Mononuclear cell (primary cell): ENCODE results near the gene FAM111A. TPM values are rescaled to one million over a fixed set of nuclear protein-coding genes. Genes with fewer than 3 reads are reported as not detected.

Experiments
- H3K27me3 ChIP-seq: 2 replicates; pipeline ENCODE4 v1.6.0; 2011; ENCODE audit warnings: low read length, control low read depth; ENCODE audit not compliant: insufficient read depth
- H3K4me1 ChIP-seq: 2 replicates; pipeline ENCODE4 v1.5.1; 2011; ENCODE audit warnings: mild to moderate bottlenecking, low read length, control low read depth; ENCODE audit not compliant: insufficient read depth
- H3K4me3 ChIP-seq: 2 replicates; pipeline ENCODE4 v1.5.1; 2011; ENCODE audit warnings: mild to moderate bottlenecking, low read length, moderate library complexity
- H3K9me3 ChIP-seq: 2 replicates; pipeline ENCODE4 v1.5.1; 2011; ENCODE audit warnings: low read depth, mild to moderate bottlenecking, control low read depth, low read length
- total RNA-seq: library from RNA; depleted of rRNA; stranded (reverse); fragments of >200 nt; gene quantifications from one replicate; pipeline ENCODE4 v1.2.3, GENCODE V29; 2012

Gene FAM111A
- total RNA-seq, 1 donor = 29.4 TPM

- Histone ChIP-seq H3K4me3 (no peak overlapping the region), H3K4me1 (no peaks in the 10 kb centered on the region), H3K27me3 (no peaks in the 10 kb centered on the region), H3K9me3 (no peaks in the 10 kb centered on the region)
These were observed 39.9 kb downstream of the FAM111A start for GRCh38 chr11:59182457-59183151.

- H3K27me3 ChIP-seq = no peaks in the 10 kb centered on the region
- H3K9me3 ChIP-seq = no peaks in the 10 kb centered on the region
- H3K4me3 ChIP-seq = no peak overlapping the region
- H3K4me1 ChIP-seq = no peaks in the 10 kb centered on the region
These were observed 41.1 kb downstream of the FAM111A start for GRCh38 chr11:59183771-59184170.

- no peaks in the 10 kb centered on the region for H3K9me3 ChIP-seq
- no peaks in the 10 kb centered on the region for H3K27me3 ChIP-seq
- no peak overlapping the region for H3K4me3 ChIP-seq
- H3K4me1 ChIP-seq = no peaks in the 10 kb centered on the region
These were observed 42.2 kb downstream of the FAM111A start for GRCh38 chr11:59184691-59185339.

- Histone ChIP-seq H3K4me3 (no peak overlapping the region), H3K9me3 (no peaks in the 10 kb centered on the region), H3K27me3 (no peaks in the 10 kb centered on the region), H3K4me1 (no peaks in the 10 kb centered on the region)
These were observed 42.8 kb downstream of the FAM111A start for GRCh38 chr11:59185386-59185945.

GRCh38 chr11:59186130-59186594, 43.5 kb downstream of the FAM111A start:
- Histone ChIP-seq H3K4me3 (no peak overlapping the region), H3K4me1 (no peaks in the 10 kb centered on the region), H3K27me3 (no peaks in the 10 kb centered on the region), H3K9me3 (no peaks in the 10 kb centered on the region)

- Histone ChIP-seq H3K9me3 (no peaks in the 10 kb centered on the region), H3K27me3 (no peaks in the 10 kb centered on the region), H3K4me1 (no peaks in the 10 kb centered on the region), H3K4me3 (no peak overlapping the region)
These were observed 44.4 kb downstream of the FAM111A start for GRCh38 chr11:59187035-59187434.

- Histone ChIP-seq H3K4me1 (no peaks in the 10 kb centered on the region), H3K4me3 (no peak overlapping the region), H3K27me3 (no peaks in the 10 kb centered on the region), H3K9me3 (no peaks in the 10 kb centered on the region)
These were observed 44.9 kb downstream of the FAM111A start for GRCh38 chr11:59187587-59187986.

- Histone ChIP-seq H3K9me3 (no peaks in the 10 kb centered on the region), H3K27me3 (no peaks in the 10 kb centered on the region), H3K4me3 (no peak overlapping the region), H3K4me1 (no peaks in the 10 kb centered on the region)
These were observed 46.3 kb downstream of the FAM111A start for GRCh38 chr11:59188954-59189353.

GRCh38 chr11:59189986-59190385, 47.3 kb downstream of the FAM111A start:
- Histone ChIP-seq H3K9me3 (no peaks in the 10 kb centered on the region), H3K27me3 (no peaks in the 10 kb centered on the region), H3K4me1 (no peaks in the 10 kb centered on the region), H3K4me3 (no peak overlapping the region)

- Histone ChIP-seq H3K9me3 (no peaks in the 10 kb centered on the region), H3K4me1 (peaks cover 2% of the 10 kb centered on the region), H3K27me3 (no peaks in the 10 kb centered on the region), H3K4me3 (no peak overlapping the region)
These were observed 48.4 kb downstream of the FAM111A start for GRCh38 chr11:59191095-59191494.

- Histone ChIP-seq H3K4me3 (no peak overlapping the region), H3K27me3 (no peaks in the 10 kb centered on the region), H3K9me3 (no peaks in the 10 kb centered on the region), H3K4me1 (peaks cover 9% of the 10 kb centered on the region)
These were observed 49.2 kb downstream of the FAM111A start for GRCh38 chr11:59191890-59192289.

GRCh38 chr11:59192446-59193020, 49.9 kb downstream of the FAM111A start:
- peaks cover 10% of the 10 kb centered on the region for H3K4me1 ChIP-seq
- H3K9me3 ChIP-seq = no peaks in the 10 kb centered on the region
- no peak overlapping the region for H3K4me3 ChIP-seq
- no peaks in the 10 kb centered on the region for H3K27me3 ChIP-seq

- no peaks in the 10 kb centered on the region for H3K27me3 ChIP-seq
- H3K4me3 ChIP-seq = no peak overlapping the region
- H3K9me3 ChIP-seq = no peaks in the 10 kb centered on the region
- H3K4me1 ChIP-seq = peaks cover 16% of the 10 kb centered on the region
These were observed 51.0 kb downstream of the FAM111A start for GRCh38 chr11:59193587-59194130.

- no peaks in the 10 kb centered on the region for H3K9me3 ChIP-seq
- H3K4me3 ChIP-seq = no peak overlapping the region
- peaks cover 20% of the 10 kb centered on the region for H3K4me1 ChIP-seq
- H3K27me3 ChIP-seq = no peaks in the 10 kb centered on the region
These were observed 52.9 kb downstream of the FAM111A start for GRCh38 chr11:59195586-59195985.

GRCh38 chr11:59196777-59197176, 54.1 kb downstream of the FAM111A start:
- Histone ChIP-seq H3K4me1 (peaks cover 20% of the 10 kb centered on the region), H3K4me3 (no peak overlapping the region), H3K9me3 (no peaks in the 10 kb centered on the region), H3K27me3 (no peaks in the 10 kb centered on the region)
